ENCODE results near the gene HSD17B12.

The HSD17B12 gene

GRCh38 chr11:43784866-43785265 is 104.3 kb downstream of the HSD17B12 start:
- no peaks in the 10 kb centered on the region for H3K36me3 ChIP-seq (ENCODE audit: control insufficient read depth, low read depth, low read length)
- no peaks in the 10 kb centered on the region for H3K9me3 ChIP-seq (ENCODE audit: control insufficient read depth, low read depth, low read length)
- no peaks in the 10 kb centered on the region for H3K4me1 ChIP-seq (ENCODE audit: control insufficient read depth, low read depth, low read length)
- no peak overlapping the region for H3K9ac ChIP-seq (ENCODE audit: low read length)
- no peaks in the 10 kb centered on the region for H3K27me3 ChIP-seq (ENCODE audit: control insufficient read depth, insufficient read depth, low read length)
- H3K4me3 ChIP-seq (ENCODE audit: low read length): no peak overlapping the region
- no peak overlapping the region for H3K27ac ChIP-seq (ENCODE audit: low read length)

GRCh38 chr11:43785318-43785717 is 104.8 kb downstream of the HSD17B12 start:
- H3K9ac ChIP-seq (ENCODE audit: low read length): no peak overlapping the region
- H3K27me3 ChIP-seq (ENCODE audit: control insufficient read depth, insufficient read depth, low read length): no peaks in the 10 kb centered on the region
- H3K36me3 ChIP-seq (ENCODE audit: control insufficient read depth, low read depth, low read length): no peaks in the 10 kb centered on the region
- no peaks in the 10 kb centered on the region for H3K9me3 ChIP-seq (ENCODE audit: control insufficient read depth, low read depth, low read length)
- H3K4me3 ChIP-seq (ENCODE audit: low read length): no peak overlapping the region
- H3K4me1 ChIP-seq (ENCODE audit: control insufficient read depth, low read depth, low read length): no peaks in the 10 kb centered on the region
- no peak overlapping the region for H3K27ac ChIP-seq (ENCODE audit: low read length)

- H3K4me3 ChIP-seq (ENCODE audit: low read length): no peak overlapping the region
- no peaks in the 10 kb centered on the region for H3K9me3 ChIP-seq (ENCODE audit: control insufficient read depth, low read depth, low read length)
- H3K4me1 ChIP-seq (ENCODE audit: control insufficient read depth, low read depth, low read length): no peaks in the 10 kb centered on the region
- no peaks in the 10 kb centered on the region for H3K27me3 ChIP-seq (ENCODE audit: control insufficient read depth, insufficient read depth, low read length)
- no peaks in the 10 kb centered on the region for H3K36me3 ChIP-seq (ENCODE audit: control insufficient read depth, low read depth, low read length)
- H3K9ac ChIP-seq (ENCODE audit: low read length): no peak overlapping the region
- no peak overlapping the region for H3K27ac ChIP-seq (ENCODE audit: low read length)
These were observed 105.5 kb downstream of the HSD17B12 start for GRCh38 chr11:43786016-43786415.

GRCh38 chr11:43787824-43788223 is 107.3 kb downstream of the HSD17B12 start:
- Histone ChIP-seq H3K4me1 (ENCODE audit: control insufficient read depth, low read depth, low read length) (no peaks in the 10 kb centered on the region), H3K4me3 (ENCODE audit: low read length) (no peak overlapping the region), H3K9me3 (ENCODE audit: control insufficient read depth, low read depth, low read length) (no peaks in the 10 kb centered on the region), H3K36me3 (ENCODE audit: control insufficient read depth, low read depth, low read length) (no peaks in the 10 kb centered on the region), H3K27me3 (ENCODE audit: control insufficient read depth, insufficient read depth, low read length) (no peaks in the 10 kb centered on the region), H3K9ac (ENCODE audit: low read length) (no peak overlapping the region), H3K27ac (ENCODE audit: low read length) (no peak overlapping the region)

- Histone ChIP-seq H3K27ac (ENCODE audit: low read length) (no peak overlapping the region), H3K9me3 (ENCODE audit: control insufficient read depth, low read depth, low read length) (no peaks in the 10 kb centered on the region), H3K27me3 (ENCODE audit: control insufficient read depth, insufficient read depth, low read length) (no peaks in the 10 kb centered on the region), H3K4me3 (ENCODE audit: low read length) (no peak overlapping the region), H3K4me1 (ENCODE audit: control insufficient read depth, low read depth, low read length) (no peaks in the 10 kb centered on the region), H3K36me3 (ENCODE audit: control insufficient read depth, low read depth, low read length) (no peaks in the 10 kb centered on the region), H3K9ac (ENCODE audit: low read length) (no peak overlapping the region)
These were observed 107.9 kb downstream of the HSD17B12 start for GRCh38 chr11:43788421-43788820.

GRCh38 chr11:43789700-43790443 is 109.3 kb downstream of the HSD17B12 start:
- H3K9ac ChIP-seq (ENCODE audit: low read length): no peak overlapping the region
- H3K4me3 ChIP-seq (ENCODE audit: low read length): no peak overlapping the region

GRCh38 chr11:43790444-43790794 is 109.9 kb downstream of the HSD17B12 start:
- H3K36me3 ChIP-seq (ENCODE audit: control insufficient read depth, low read depth, low read length): no peaks in the 10 kb centered on the region
- H3K4me3 ChIP-seq (ENCODE audit: low read length): no peak overlapping the region

More at GRCh38 chr11:43789700-43790443, 109.3 kb downstream of the HSD17B12 start:
- no peaks in the 10 kb centered on the region for H3K9me3 ChIP-seq (ENCODE audit: control insufficient read depth, low read depth, low read length)
- H3K27me3 ChIP-seq (ENCODE audit: control insufficient read depth, insufficient read depth, low read length): no peaks in the 10 kb centered on the region
- H3K27ac ChIP-seq (ENCODE audit: low read length): no peak overlapping the region
- H3K4me1 ChIP-seq (ENCODE audit: control insufficient read depth, low read depth, low read length): no peaks in the 10 kb centered on the region
- H3K36me3 ChIP-seq (ENCODE audit: control insufficient read depth, low read depth, low read length): no peaks in the 10 kb centered on the region

GRCh38 chr11:43797337-43797736 is 116.8 kb downstream of the HSD17B12 start:
- Histone ChIP-seq H3K9me3 (ENCODE audit: control insufficient read depth, low read depth, low read length) (no peaks in the 10 kb centered on the region), H3K4me1 (ENCODE audit: control insufficient read depth, low read depth, low read length) (no peaks in the 10 kb centered on the region), H3K36me3 (ENCODE audit: control insufficient read depth, low read depth, low read length) (no peaks in the 10 kb centered on the region), H3K4me3 (ENCODE audit: low read length) (no peak overlapping the region), H3K27ac (ENCODE audit: low read length) (no peak overlapping the region), H3K9ac (ENCODE audit: low read length) (no peak overlapping the region), H3K27me3 (ENCODE audit: control insufficient read depth, insufficient read depth, low read length) (no peaks in the 10 kb centered on the region)

More at GRCh38 chr11:43790444-43790794, 109.9 kb downstream of the HSD17B12 start:
- Histone ChIP-seq H3K9ac (ENCODE audit: low read length) (no peak overlapping the region), H3K27me3 (ENCODE audit: control insufficient read depth, insufficient read depth, low read length) (no peaks in the 10 kb centered on the region), H3K27ac (ENCODE audit: low read length) (no peak overlapping the region), H3K9me3 (ENCODE audit: control insufficient read depth, low read depth, low read length) (no peaks in the 10 kb centered on the region), H3K4me1 (ENCODE audit: control insufficient read depth, low read depth, low read length) (no peaks in the 10 kb centered on the region)

GRCh38 chr11:43797866-43798265 is 117.3 kb downstream of the HSD17B12 start:
- Histone ChIP-seq H3K9ac (ENCODE audit: low read length) (no peak overlapping the region), H3K9me3 (ENCODE audit: control insufficient read depth, low read depth, low read length) (no peaks in the 10 kb centered on the region), H3K4me3 (ENCODE audit: low read length) (no peak overlapping the region), H3K4me1 (ENCODE audit: control insufficient read depth, low read depth, low read length) (no peaks in the 10 kb centered on the region), H3K36me3 (ENCODE audit: control insufficient read depth, low read depth, low read length) (no peaks in the 10 kb centered on the region), H3K27ac (ENCODE audit: low read length) (no peak overlapping the region), H3K27me3 (ENCODE audit: control insufficient read depth, insufficient read depth, low read length) (no peaks in the 10 kb centered on the region)

- no peaks in the 10 kb centered on the region for H3K9me3 ChIP-seq (ENCODE audit: control insufficient read depth, low read depth, low read length)
- no peak overlapping the region for H3K27ac ChIP-seq (ENCODE audit: low read length)
- H3K36me3 ChIP-seq (ENCODE audit: control insufficient read depth, low read depth, low read length): peaks cover 6% of the 10 kb centered on the region
- H3K9ac ChIP-seq (ENCODE audit: low read length): no peak overlapping the region
- H3K27me3 ChIP-seq (ENCODE audit: control insufficient read depth, insufficient read depth, low read length): no peaks in the 10 kb centered on the region
- no peak overlapping the region for H3K4me3 ChIP-seq (ENCODE audit: low read length)
- no peaks in the 10 kb centered on the region for H3K4me1 ChIP-seq (ENCODE audit: control insufficient read depth, low read depth, low read length)
These were observed 122.0 kb downstream of the HSD17B12 start for GRCh38 chr11:43802509-43802908.

- H3K36me3 ChIP-seq (ENCODE audit: control insufficient read depth, low read depth, low read length): peaks cover 6% of the 10 kb centered on the region
- H3K4me3 ChIP-seq (ENCODE audit: low read length): no peak overlapping the region
- no peaks in the 10 kb centered on the region for H3K9me3 ChIP-seq (ENCODE audit: control insufficient read depth, low read depth, low read length)
- no peak overlapping the region for H3K27ac ChIP-seq (ENCODE audit: low read length)
- no peaks in the 10 kb centered on the region for H3K4me1 ChIP-seq (ENCODE audit: control insufficient read depth, low read depth, low read length)
- H3K9ac ChIP-seq (ENCODE audit: low read length): no peak overlapping the region
- no peaks in the 10 kb centered on the region for H3K27me3 ChIP-seq (ENCODE audit: control insufficient read depth, insufficient read depth, low read length)
These were observed 123.2 kb downstream of the HSD17B12 start for GRCh38 chr11:43803766-43804165.

GRCh38 chr11:43806976-43807375 is 126.4 kb downstream of the HSD17B12 start:
- Histone ChIP-seq H3K9ac (ENCODE audit: low read length) (no peak overlapping the region), H3K36me3 (ENCODE audit: control insufficient read depth, low read depth, low read length) (peaks cover 6% of the 10 kb centered on the region), H3K4me1 (ENCODE audit: control insufficient read depth, low read depth, low read length) (no peaks in the 10 kb centered on the region), H3K4me3 (ENCODE audit: low read length) (no peak overlapping the region), H3K27ac (ENCODE audit: low read length) (no peak overlapping the region), H3K27me3 (ENCODE audit: control insufficient read depth, insufficient read depth, low read length) (no peaks in the 10 kb centered on the region), H3K9me3 (ENCODE audit: control insufficient read depth, low read depth, low read length) (no peaks in the 10 kb centered on the region)
